HEK293 (cell line): ENCODE results near the gene STX1B.

ENCODE experiments used
- CTCF ChIA-PET: fragments of 350-600 bp; formaldehyde crosslinking; extraction: SDS; loops from one replicate; lab custom pipeline; 2021; ENCODE audit warnings: antibody characterized with exemption; lab: Yijun Ruan, JAX
- POLR2A ChIA-PET: fragments of 300-600 bp; formaldehyde crosslinking; extraction: SDS; loops from one replicate; lab custom pipeline; 2020; ENCODE audit warnings: antibody characterized with exemption, inconsistent platforms; lab: Yijun Ruan, JAX
- H3K27ac ChIP-seq: fragments of 200-500 bp; sonication (Bioruptor generic); 2 replicates; pipeline ENCODE4 v1.5.1; 2014; ENCODE audit warnings: low read depth, low read length, control low read depth, inconsistent platforms; ENCODE audit errors: extremely low read depth
- H3K36me3 ChIP-seq, 2 experiments: fragments of 200-500 bp in 1 of 2; sonication (Bioruptor generic) in 1 of 2; 1 replicate in 1 of 2; 2 replicates in 1 of 2; pipeline ENCODE4 v1.5.1; 2014 to 2017; ENCODE audit warnings: inconsistent platforms in 2 of 2, low read length in 2 of 2; ENCODE audit not compliant: control insufficient read depth in 2 of 2, insufficient read depth in 1 of 2
- H3K4me1 ChIP-seq: fragments of 200-500 bp; sonication (Bioruptor generic); 2 replicates; pipeline ENCODE4 v1.5.1; 2014; ENCODE audit warnings: mild to moderate bottlenecking, low read length, inconsistent platforms; ENCODE audit not compliant: control insufficient read depth, insufficient read depth
- H3K4me3 ChIP-seq: 2 replicates; pipeline ENCODE4 v1.5.1; 2011; ENCODE audit warnings: low read depth, mild to moderate bottlenecking, control low read depth, low read length, moderate library complexity
- H3K9me3 ChIP-seq: fragments of 200-500 bp; sonication (Bioruptor generic); 2 replicates; pipeline ENCODE4 v1.5.1; 2014; ENCODE audit warnings: low read depth, low read length, inconsistent platforms; ENCODE audit not compliant: control insufficient read depth, insufficient read depth
- KLF16 ChIP-seq: fragments of 450-650 bp; formaldehyde crosslinking; IDR thresholded peaks from 2 replicates; pipeline ENCODE4 v1.5.1; 2017; ENCODE audit warnings: missing biosample characterization, missing genetic modification characterization
- MYNN ChIP-seq: fragments of 450-650 bp; formaldehyde crosslinking; IDR thresholded peaks from 2 replicates; pipeline ENCODE4 v1.5.1; 2016; ENCODE audit warnings: missing biosample characterization, missing genetic modification characterization, borderline replicate concordance
- PRDM1 ChIP-seq: fragments of 450-650 bp; formaldehyde crosslinking; IDR thresholded peaks from 2 replicates; pipeline ENCODE4; 2016; ENCODE audit warnings: missing biosample characterization, missing genetic modification characterization
- PRDM4 ChIP-seq: fragments of 450-650 bp; formaldehyde crosslinking; IDR thresholded peaks from 2 replicates; pipeline ENCODE4 v1.5.1; 2017; ENCODE audit warnings: missing biosample characterization, missing genetic modification characterization
- ZBTB20 ChIP-seq: fragments of 450-650 bp; formaldehyde crosslinking; IDR thresholded peaks from 2 replicates; pipeline ENCODE4 v1.5.1; 2016; ENCODE audit warnings: missing biosample characterization, missing genetic modification characterization
- ZNF133 ChIP-seq: fragments of 450-650 bp; formaldehyde crosslinking; IDR thresholded peaks from 2 replicates; pipeline ENCODE4 v1.5.1; 2016; ENCODE audit warnings: missing biosample characterization, missing genetic modification characterization
- ZNF175 ChIP-seq: fragments of 450-650 bp; formaldehyde crosslinking; IDR thresholded peaks from 2 replicates; pipeline ENCODE4 v1.5.1; 2016; ENCODE audit warnings: missing biosample characterization, missing genetic modification characterization
- ZNF223 ChIP-seq: fragments of 450-650 bp; formaldehyde crosslinking; IDR thresholded peaks from 2 replicates; pipeline ENCODE4 v1.5.1; 2016; ENCODE audit warnings: missing biosample characterization, missing genetic modification characterization
- ZNF510 ChIP-seq: fragments of 450-650 bp; formaldehyde crosslinking; IDR thresholded peaks from 2 replicates; pipeline ENCODE4 v1.5.1; 2018; ENCODE audit warnings: mild to moderate bottlenecking, missing genetic modification characterization, missing biosample characterization; ENCODE audit not compliant: insufficient replicate concordance
- ZNF777 ChIP-seq: fragments of 450-650 bp; formaldehyde crosslinking; IDR thresholded peaks from 2 replicates; pipeline ENCODE4 v1.5.1; 2017; ENCODE audit warnings: missing biosample characterization, missing genetic modification characterization, borderline replicate concordance
- TF ChIP-seq, protein P1 (sequence below): fragments of 450-650 bp; formaldehyde crosslinking; IDR thresholded peaks from 2 replicates; pipeline ENCODE4 v1.5.1; 2016; ENCODE audit warnings: missing biosample characterization, missing genetic modification characterization
- TF ChIP-seq, protein P2 (sequence below): fragments of 450-650 bp; formaldehyde crosslinking; IDR thresholded peaks from 2 replicates; pipeline ENCODE4 v1.5.1; 2016; ENCODE audit warnings: missing biosample characterization, missing genetic modification characterization
- TF ChIP-seq, protein P3 (sequence below): fragments of 450-650 bp; formaldehyde crosslinking; IDR thresholded peaks from 2 replicates; pipeline ENCODE4 v1.5.1; 2016; ENCODE audit warnings: missing biosample characterization, missing genetic modification characterization

STX1B gene

GRCh38 chr16:31001507-31002249, 8.8 kb downstream of the STX1B start:
- Histone ChIP-seq H3K4me3 (no peak overlapping the region), H3K27ac (no peak overlapping the region), H3K9me3 (no peaks in the 10 kb centered on the region), H3K4me1 (peaks cover 5% of the 10 kb centered on the region), H3K36me3 (no peaks in the 10 kb centered on the region)
- ChIA-PET POLR2A (no interaction called here), CTCF (interaction anchor here (1.3 kb wide), 1 partner anchor 17 kb away, joined by 10 read pairs; the partner anchor contains the start of gene HSD3B7)
- TF ChIP-seq, protein P1, sequence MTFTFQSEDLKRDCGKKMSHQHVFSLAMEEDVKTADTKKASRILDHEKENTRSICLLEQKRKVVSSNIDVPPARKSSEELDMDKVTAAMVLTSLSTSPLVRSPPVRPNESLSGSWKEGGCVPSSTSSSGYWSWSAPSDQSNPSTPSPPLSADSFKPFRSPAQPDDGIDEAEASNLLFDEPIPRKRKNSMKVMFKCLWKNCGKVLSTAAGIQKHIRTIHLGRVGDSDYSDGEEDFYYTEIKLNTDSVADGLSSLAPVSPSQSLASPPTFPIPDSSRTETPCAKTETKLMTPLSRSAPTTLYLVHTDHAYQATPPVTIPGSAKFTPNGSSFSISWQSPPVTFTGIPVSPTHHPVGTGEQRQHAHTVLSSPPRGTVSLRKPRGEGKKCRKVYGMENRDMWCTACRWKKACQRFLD (tag by site-specific recombination), result no peak
- TF ChIP-seq KLF16 (tag by site-specific recombination) (no peak), PRDM1 (tag by site-specific recombination) (0 out of 2 replicates have a peak, but pooled peaks have one; percentile 39)

DNA sequence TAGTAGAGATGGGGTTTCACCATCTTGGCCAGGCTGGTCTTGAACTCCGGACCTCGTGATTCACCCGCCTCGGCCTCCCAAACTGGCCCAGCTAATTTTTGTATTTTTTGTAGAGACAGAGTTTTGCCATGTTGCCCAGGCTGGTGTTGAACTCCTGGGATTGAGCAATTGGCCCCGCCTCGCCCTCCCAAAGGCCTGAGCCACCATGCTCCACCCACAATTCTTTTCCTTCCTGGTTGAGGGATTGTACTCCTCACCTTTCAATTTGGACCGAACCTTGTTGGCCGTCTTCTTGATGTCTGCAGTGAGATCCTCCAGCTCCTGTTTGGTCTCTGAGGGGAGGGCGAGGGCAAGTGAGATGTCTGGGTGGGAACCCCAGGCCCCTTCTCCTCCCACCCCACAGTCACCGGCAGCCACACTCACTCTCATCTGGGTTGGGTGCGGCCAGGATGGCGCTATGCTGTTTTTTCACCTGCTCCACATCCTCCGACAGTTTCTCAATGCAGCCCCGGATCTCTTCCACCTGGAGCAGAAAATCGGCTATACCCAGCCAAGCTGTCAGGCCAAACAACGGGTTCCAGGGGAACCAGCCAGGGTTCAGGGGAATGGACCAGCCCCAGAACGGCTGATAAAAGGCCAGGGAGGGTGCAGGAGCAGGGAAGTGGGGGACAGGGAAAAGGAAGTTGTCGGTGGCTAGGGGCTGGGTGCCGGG, 9.6 kb downstream of the STX1B start:
- H3K4me1 ChIP-seq, result peaks cover 5% of the 10 kb centered on the region
- H3K4me3 ChIP-seq, result no peak overlapping the region
- ChIA-PET POLR2A (interaction anchor here (0.5 to 2.7 kb wide), 2 partner anchors 52 to 180 kb away, joined by 3 to 6 read pairs; no protein-coding TSS in a partner anchor), CTCF (interaction anchor here (0.5 to 0.8 kb wide), 3 partner anchors 16 to 106 kb away, joined by 3 to 7 read pairs (median 4); partner anchors contain the start of gene HSD3B7)
- H3K36me3 ChIP-seq, result no peaks in the 10 kb centered on the region
- no peak overlapping the region for H3K27ac ChIP-seq
- TF ChIP-seq ZNF510 (tag by site-specific recombination), result no peak
- no peak for TF ChIP-seq PRDM4
- TF ChIP-seq ZNF175 (tag by site-specific recombination), result no peak
- no peak for TF ChIP-seq ZNF777 (tag by site-specific recombination)
- TF ChIP-seq ZBTB20, result no peak
- TF ChIP-seq ZNF133 (tag by site-specific recombination), result no peak
- TF ChIP-seq, protein P2, sequence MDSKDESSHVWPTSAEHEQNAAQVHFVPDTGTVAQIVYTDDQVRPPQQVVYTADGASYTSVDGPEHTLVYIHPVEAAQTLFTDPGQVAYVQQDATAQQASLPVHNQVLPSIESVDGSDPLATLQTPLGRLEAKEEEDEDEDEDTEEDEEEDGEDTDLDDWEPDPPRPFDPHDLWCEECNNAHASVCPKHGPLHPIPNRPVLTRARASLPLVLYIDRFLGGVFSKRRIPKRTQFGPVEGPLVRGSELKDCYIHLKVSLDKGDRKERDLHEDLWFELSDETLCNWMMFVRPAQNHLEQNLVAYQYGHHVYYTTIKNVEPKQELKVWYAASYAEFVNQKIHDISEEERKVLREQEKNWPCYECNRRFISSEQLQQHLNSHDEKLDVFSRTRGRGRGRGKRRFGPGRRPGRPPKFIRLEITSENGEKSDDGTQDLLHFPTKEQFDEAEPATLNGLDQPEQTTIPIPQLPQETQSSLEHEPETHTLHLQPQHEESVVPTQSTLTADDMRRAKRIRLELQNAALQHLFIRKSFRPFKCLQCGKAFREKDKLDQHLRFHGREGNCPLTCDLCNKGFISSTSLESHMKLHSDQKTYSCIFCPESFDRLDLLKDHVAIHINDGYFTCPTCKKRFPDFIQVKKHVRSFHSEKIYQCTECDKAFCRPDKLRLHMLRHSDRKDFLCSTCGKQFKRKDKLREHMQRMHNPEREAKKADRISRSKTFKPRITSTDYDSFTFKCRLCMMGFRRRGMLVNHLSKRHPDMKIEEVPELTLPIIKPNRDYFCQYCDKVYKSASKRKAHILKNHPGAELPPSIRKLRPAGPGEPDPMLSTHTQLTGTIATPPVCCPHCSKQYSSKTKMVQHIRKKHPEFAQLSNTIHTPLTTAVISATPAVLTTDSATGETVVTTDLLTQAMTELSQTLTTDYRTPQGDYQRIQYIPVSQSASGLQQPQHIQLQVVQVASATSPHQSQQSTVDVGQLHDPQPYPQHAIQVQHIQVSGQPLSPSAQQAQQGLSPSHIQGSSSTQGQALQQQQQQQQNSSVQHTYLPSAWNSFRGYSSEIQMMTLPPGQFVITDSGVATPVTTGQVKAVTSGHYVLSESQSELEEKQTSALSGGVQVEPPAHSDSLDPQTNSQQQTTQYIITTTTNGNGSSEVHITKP (tag by site-specific recombination), result no peak
- TF ChIP-seq ZNF223 (tag by site-specific recombination), result no peak
- no peak for TF ChIP-seq MYNN (tag by site-specific recombination)
- TF ChIP-seq, protein P3, sequence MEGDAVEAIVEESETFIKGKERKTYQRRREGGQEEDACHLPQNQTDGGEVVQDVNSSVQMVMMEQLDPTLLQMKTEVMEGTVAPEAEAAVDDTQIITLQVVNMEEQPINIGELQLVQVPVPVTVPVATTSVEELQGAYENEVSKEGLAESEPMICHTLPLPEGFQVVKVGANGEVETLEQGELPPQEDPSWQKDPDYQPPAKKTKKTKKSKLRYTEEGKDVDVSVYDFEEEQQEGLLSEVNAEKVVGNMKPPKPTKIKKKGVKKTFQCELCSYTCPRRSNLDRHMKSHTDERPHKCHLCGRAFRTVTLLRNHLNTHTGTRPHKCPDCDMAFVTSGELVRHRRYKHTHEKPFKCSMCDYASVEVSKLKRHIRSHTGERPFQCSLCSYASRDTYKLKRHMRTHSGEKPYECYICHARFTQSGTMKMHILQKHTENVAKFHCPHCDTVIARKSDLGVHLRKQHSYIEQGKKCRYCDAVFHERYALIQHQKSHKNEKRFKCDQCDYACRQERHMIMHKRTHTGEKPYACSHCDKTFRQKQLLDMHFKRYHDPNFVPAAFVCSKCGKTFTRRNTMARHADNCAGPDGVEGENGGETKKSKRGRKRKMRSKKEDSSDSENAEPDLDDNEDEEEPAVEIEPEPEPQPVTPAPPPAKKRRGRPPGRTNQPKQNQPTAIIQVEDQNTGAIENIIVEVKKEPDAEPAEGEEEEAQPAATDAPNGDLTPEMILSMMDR (tag by site-specific recombination), result no peak
- no peaks in the 10 kb centered on the region for H3K9me3 ChIP-seq
